Ramos (cell line): ENCODE measurements around the gene MDK.
"Not testable (repeated sequence)": the region's sequence is repeated elsewhere in the genome, so short reads cannot be mapped to it uniquely, and the experiment has no call there.

Source experiments
- in situ Hi-C: fragments of 300-500 bp; cut with MboI; formaldehyde crosslinking; loops from one replicate; pipeline ENCODE4 v1.14.3; 2022; ENCODE audit warnings: low sequenced_read_pairs; ENCODE audit not compliant: unreplicated experiment

MDK gene

DNA sequence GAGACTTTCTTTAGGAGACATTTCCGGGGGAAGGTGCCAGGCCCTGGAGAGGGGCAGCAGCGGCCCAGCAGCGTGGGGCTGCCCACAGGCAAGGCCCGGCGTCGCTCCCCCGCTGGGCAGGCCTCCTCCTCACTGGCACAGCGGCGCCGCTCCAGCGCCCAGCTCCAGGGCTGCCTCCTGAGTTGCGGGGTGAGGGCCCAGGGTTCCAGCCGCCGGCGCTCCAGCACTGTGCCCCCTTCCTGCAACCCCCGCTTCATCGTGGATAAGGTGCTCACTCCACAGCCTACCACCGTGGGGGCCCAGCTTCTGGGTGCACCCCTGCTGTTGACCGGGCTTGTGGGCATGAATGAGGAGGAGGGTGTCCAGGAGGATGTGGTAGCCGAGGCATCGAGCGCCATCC is 15.2 kb upstream of the MDK start:
- in situ Hi-C loops = no loop called here

DNA sequence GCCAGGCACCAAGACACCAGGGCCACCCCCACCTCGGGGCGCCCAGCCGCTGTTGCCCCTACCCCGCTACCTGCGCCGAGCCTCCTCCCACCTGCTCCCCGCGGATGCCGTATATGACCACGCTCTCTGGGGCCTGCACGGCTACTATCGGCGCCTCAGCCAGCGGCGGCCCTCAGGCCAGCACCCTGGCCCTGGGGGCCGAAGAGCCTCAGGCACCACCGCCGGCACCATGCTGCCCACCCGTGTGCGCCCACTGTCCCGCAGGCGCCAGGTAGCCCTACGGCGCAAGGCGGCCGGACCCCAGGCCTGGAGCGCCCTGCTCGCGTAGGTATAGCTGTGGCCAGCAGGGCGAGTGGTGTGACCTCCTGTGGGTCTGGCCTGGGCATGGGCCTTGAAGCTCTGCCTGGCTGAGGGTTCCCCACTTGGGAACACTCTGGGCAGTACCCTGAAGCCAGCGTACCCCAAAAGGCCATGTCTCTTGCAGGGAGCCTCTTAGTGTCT is 14.8 kb upstream of the MDK start:
- in situ Hi-C loops = no loop called here

DNA sequence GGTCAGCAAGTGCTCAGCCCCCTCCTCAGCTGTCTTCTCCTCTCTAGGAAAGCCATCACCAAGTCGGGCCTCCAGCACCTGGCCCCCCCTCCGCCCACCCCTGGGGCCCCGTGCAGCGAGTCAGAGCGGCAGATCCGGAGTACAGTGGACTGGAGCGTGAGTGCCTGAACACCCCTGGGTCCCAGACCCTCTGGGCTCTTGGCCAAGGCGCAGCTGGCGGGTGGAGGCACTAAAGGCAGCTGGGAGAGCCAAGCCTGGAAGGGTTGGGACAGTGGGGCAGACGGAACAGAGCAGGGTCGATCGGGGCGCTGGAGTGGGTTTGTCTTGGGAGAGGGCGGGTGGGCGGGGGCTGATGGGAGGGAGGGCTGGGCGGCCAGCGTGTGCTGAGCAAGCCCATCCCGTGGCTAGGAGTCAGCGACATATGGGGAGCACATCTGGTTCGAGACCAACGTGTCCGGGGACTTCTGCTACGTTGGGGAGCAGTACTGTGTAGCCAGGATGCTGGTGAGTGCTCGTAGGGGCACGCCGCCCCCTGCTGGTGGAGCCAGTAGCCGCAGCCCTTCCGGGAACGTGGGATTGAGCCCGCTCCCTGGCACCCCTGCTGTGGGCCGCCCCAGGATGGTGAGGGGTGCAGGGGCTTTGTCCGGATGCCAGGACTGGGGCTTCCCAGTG is 14.1 kb upstream of the MDK start:
- in situ Hi-C loops = no loop called here

DNA sequence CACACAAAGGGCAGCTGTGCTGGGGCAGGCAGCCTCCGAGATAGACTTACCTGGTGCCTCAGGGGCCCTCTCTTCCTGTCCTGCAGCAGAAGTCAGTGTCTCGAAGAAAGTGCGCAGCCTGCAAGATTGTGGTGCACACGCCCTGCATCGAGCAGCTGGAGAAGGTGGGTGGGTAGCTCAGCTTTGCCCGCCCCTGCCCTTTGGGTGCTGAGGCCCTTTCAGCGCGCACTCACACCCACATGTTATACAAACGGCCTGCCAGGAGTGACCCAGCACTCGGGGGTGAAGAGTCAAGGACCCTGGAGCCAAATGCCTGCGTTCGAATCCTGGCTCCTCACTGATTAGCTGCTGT is 13.6 kb upstream of the MDK start:
- in situ Hi-C loops = no loop called here

DNA sequence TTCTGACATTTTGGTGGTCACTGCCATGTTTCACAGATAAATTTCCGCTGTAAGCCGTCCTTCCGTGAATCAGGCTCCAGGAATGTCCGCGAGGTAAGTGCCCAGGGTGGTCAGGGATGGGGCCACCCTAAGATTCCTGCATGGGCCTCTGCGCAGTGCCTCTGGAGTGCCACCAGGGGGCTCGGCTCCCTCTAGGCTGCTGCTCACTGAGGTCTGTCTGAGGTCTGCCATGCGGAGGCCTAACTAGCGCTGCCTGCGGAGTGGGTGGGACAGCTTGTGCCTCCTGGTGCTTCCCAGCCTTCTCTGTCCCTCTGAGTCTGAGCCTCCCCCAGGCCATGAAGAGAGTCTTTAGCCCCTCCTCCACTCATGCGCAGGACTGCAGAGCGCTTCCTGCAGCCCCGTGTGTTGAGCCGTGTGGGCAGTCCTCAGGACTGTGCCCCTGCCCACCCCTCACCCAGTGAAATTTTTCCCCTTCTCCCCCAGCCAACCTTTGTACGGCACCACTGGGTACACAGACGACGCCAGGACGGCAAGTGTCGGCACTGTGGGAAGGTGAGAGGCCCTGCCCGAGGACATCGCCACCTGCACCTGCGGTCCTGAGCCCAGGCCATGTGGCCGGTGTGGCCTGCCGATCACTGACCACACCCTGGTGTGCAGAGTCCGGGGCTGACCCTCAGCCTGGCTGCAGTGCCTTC is 11.9 kb upstream of the MDK start:
- in situ Hi-C loops = no loop called here

DNA sequence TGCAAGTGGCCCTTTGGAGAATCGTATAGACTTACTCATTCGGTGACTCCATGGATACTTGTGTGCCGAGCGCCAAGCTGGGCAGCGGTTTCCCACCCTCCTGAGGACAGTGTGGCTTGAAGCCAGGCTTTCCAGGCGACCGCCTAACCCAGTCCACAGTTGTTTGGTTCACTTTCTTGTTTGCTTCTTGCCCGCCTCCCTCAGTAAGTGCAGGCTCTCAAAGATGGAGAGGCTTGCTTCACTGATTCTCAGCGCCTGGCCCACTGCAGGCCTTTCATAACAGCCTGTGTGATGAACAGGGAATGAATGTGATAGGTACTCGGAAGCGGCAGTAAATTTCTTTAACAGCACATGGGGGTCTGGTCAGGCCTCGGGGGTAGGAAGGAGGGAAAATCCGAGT is 11.2 kb upstream of the MDK start:
- in situ Hi-C loops = no loop called here

DNA sequence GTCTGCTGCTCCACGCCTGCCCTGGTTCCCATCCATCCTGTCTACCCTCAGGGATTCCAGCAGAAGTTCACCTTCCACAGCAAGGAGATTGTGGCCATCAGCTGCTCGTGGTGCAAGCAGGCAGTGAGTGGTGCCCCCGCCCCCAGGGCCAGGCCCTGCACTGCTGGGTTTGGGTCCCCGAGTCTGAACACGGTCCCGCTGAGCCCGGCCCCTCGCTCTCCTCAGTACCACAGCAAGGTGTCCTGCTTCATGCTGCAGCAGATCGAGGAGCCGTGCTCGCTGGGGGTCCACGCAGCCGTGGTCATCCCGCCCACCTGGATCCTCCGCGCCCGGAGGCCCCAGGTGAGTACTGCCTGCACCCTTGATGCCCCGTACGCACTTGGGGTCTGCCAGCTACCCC is 10.2 kb upstream of the MDK start:
- in situ Hi-C loops = not testable (repeated sequence)

DNA sequence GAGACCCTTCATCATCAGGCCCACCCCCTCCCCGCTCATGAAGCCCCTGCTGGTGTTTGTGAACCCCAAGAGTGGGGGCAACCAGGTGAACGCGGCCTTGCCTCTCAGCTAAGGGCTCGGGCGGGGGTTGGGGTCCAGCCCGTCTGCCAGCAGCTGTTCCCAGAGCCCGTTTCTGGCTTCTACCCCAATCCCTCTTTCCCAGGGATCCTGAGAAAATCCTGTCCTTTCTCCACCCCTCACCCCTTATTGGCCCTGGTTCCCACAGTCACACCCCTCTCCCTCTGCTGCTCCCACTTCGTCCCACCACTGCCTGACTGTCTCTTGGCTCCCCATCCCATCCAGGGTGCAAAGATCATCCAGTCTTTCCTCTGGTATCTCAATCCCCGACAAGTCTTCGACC is 9.4 kb upstream of the MDK start:
- in situ Hi-C loops = no loop called here

DNA sequence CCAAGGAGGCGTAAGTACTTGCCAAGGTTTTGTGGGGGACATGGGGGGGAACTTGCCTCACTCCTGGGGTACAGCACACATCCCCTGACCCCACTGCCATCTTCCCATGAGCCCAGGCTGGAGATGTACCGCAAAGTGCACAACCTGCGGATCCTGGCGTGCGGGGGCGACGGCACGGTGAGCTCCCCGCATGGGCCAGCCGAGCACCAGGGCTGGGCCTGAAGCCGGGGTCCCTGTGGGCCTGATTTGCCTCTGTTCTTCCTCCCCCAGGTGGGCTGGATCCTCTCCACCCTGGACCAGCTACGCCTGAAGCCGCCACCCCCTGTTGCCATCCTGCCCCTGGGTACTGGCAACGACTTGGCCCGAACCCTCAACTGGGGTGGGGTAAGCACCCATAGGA is 9.0 kb upstream of the MDK start:
- in situ Hi-C loops = not testable (repeated sequence)

DNA sequence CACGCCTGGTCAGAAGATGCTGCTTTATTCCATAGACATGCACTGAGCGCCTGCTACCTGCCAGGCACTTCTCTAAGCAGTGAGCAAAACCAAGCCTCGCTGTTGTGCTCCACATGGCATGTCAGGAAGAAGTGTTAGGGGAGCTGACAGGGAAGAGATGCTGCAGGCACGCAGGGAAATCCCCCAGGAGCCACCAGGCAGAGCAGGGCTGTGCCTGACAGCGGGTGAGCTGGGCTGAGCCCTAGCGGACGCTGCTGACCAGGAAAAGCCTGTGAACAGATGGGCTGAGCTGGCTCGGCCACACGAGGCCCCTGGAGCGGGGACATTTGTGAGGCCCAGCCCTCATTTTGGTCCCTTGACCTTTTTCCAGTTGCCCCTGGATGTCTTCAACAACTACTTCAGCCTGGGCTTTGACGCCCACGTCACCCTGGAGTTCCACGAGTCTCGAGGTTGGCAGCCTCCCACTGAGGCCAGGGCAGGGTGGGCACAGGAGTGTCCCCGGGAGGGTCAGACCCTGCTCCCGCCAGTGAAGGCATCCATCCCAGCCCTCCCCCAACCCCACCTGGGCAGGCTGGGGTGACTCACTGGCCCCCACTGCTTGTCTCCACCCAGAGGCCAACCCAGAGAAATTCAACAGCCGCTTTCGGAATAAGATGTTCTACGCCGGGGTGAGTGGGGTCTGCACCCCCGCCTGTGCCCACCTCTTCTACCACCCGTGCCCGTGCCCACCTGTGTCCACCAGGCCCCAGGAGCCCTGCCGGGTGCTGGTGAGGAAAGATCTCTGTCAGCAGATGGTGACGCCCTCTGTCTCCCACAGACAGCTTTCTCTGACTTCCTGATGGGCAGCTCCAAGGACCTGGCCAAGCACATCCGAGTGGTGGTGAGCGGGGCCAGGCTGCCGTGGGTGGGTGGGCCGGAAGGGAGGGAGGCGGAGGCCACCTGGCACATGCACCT is 7.4 kb upstream of the MDK start:
- in situ Hi-C loops = no loop called here

DNA sequence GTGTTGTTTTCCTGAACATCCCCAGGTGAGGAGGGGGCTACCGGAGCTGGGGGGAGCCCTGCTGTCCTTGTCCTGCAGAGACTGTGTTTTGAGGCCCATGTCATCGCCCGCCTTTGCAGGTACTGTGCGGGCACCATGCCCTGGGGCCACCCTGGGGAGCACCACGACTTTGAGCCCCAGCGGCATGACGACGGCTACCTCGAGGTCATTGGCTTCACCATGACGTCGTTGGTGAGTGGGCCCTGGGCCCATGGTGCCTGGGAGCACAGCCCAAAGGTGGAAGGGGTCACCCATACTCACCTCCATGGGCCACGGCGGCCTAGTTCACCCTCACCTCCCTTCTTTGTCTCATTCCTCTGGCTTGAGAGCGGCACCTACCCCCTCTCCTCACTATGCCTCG is 6.7 kb upstream of the MDK start:
- in situ Hi-C loops = no loop called here

DNA sequence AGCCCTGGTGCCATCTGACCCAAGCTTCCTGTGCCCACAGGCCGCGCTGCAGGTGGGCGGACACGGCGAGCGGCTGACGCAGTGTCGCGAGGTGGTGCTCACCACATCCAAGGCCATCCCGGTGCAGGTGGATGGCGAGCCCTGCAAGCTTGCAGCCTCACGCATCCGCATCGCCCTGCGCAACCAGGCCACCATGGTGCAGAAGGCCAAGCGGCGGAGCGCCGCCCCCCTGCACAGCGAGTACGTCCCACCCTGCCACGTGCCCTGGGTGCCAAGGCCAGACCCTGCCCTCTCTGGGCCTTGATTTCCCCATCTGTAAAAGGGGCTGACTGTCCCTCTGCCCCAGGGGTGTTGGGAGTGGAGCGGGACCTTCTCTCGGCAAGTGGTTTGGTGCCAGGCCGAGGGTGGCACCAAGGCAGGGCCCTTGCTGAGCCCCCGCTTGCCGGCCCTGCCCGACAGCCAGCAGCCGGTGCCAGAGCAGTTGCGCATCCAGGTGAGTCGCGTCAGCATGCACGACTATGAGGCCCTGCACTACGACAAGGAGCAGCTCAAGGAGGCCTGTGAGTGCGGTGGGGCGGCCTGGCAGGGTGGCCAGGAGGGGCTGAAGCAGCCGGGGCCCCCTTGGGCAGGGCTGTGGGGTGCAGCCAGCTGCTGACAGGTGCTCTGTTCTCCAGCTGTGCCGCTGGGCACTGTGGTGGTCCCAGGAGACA is 5.9 kb upstream of the MDK start:
- in situ Hi-C loops = no loop called here

DNA sequence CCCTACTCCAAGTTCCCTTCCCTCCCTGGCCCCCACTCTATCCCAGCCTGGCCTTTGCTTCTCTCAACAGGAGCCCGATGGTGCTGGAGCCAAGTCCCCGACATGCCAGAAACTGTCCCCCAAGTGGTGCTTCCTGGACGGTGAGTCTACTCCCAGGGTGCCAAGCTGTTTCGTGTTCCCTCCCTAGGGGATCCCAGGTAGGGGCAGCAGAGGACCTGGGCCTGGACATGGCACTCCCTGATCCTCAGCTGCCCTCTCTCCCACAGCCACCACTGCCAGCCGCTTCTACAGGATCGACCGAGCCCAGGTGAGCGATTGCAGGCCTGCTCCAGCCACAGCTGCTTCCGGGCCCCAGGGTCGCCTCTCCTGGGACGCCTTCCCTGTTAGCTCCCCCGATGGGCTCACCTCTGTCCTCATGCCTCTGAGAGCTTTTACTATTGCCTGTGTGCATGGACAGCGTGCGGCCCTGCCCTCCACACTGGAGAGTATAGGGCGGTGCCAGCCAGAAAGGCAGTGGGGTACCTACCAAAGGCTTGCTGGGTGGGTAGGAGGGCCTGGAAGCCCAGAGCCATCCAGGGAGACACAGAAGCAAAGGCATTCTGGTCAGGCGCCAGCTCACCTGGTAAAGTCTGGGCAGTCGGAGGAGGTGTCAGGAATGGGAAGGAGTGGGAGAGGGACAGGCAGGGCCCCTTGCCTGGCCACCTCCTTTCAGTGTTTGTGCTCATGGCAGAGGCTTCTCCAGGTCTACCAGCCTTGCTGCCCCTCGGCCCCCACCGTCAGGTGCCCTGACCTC is 5.0 kb upstream of the MDK start:
- in situ Hi-C loops = no loop called here

DNA sequence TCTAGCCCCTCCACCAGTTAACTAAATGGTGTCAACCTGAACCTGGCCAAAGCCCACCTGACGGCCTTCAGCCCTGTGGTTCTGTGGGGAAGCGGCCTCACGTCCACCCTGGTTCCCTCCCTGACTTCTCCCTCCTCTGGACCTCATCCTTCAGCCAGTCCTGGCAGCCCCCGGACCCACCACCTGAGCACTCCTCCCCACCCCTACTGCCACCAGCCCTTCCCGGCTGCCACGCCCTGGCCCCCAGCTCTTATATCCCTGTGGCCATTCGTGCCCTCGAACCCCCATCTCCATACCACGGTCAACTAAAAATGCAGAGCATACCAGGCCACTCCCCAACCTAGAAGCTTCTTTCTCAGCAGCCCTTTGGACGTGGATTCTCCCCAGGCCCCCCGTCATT is 4.2 kb upstream of the MDK start:
- in situ Hi-C loops = no loop called here

DNA sequence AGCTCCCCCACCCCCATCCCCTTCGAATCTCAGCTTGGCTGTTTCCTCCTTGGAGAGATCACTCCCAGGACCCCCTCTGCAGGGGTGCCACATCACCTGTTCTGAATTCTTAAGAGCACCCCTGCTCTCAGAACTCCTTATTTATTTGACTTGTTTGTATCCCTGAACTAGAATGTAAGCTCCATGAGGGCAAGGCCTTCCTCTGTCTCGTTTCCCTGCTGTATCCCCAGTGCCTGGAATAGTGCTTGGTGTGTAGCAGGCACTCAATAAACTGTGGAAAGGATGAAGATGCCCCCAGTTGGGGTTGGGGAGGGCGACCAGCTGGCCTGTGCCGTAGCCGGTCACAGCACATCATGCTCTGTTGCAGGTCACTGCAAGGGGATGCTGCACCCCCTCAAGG is 3.6 kb upstream of the MDK start:
- in situ Hi-C loops = no loop called here

DNA sequence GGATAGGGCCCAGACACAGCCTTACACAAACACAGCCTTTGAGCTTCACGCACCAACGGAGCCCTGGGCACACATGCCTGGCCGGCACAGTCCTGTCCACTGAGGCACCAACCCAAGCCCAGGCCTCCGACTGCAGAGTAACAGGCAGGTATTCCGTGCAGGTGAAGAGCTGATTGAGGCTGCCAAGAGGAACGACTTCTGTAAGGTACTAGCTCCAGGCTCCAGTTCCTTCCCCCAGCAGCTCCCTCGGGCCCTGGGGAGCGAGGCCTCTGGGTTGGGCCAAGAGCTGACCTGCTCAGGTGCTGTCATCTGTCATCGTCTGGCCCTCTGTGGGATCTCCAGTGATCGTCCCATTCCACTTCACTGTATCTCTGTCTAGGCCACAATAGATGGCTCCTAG is 3.2 kb upstream of the MDK start:
- in situ Hi-C loops = no loop called here

DNA sequence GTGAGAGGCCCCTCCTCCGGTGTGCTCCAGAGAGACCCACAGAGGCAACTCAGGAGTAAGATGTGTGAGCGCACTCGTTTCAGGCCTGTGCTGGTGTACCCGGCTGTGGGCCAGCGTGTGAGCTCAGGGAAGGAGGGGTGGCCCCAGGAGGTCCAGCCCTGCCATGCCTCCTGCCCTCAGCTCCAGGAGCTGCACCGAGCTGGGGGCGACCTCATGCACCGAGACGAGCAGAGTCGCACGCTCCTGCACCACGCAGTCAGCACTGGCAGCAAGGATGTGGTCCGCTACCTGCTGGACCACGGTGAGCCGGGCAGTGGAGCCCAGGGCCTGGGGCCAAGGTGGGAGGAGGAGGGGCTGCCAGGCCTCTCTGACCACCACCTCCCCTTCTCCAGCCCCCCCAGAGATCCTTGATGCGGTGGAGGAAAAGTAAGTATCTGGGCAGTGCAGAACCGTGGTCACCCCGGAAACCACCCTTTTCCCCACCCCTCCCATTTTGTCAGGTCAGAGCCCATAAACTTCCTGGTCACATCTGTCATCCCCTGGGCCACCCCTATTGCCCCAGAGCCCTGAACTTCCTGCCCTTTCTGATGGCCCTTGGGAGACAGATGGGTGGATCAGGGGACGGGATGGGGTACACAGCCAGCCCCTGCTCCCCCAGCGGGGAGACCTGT is 2.5 kb upstream of the MDK start:
- in situ Hi-C loops = no loop called here

DNA sequence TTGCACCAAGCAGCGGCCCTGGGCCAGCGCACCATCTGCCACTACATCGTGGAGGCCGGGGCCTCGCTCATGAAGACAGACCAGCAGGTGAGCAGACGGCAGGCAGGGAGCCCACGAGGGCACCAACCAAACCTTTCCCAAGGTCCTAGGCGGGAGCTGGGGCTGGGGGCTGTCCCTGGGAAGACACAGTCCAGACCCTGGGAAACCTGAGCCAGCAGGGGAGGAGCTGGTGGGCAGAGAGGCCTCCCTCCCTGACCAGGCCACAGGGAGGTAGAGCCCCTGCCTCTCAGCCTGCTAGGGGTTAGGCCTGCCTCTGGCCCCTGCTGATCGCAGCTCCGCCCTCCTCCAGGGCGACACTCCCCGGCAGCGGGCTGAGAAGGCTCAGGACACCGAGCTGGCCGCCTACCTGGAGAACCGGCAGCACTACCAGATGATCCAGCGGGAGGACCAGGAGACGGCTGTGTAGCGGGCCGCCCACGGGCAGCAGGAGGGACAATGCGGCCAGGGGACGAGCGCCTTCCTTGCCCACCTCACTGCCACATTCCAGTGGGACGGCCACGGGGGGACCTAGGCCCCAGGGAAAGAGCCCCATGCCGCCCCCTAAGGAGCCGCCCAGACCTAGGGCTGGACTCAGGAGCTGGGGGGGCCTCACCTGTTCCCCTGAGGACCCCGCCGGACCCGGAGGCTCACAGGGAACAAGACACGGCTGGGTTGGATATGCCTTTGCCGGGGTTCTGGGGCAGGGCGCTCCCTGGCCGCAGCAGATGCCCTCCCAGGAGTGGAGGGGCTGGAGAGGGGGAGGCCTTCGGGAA is 1.8 kb upstream of the MDK start:
- in situ Hi-C loops = loop anchor here (10.0 kb wide), 1 partner anchor 65 kb away; no protein-coding TSS in a partner anchor
